Hepatocyte (in vitro differentiated cells): ENCODE measurements around the gene MYL5.

Source experiments
- EZH2 ChIP-seq: fragments of 200-600 bp; sonication (generic); IDR thresholded peaks from 2 replicates; pipeline ENCODE4 v1.6.1; 2016; ENCODE audit warnings: antibody characterized with exemption, mild to moderate bottlenecking, borderline replicate concordance
- TF ChIP-seq, protein P1 (sequence below): fragments of 200-600 bp; sonication (generic); IDR thresholded peaks from 2 replicates; pipeline ENCODE4 v1.5.1; 2016; ENCODE audit warnings: antibody characterized with exemption, mild to moderate bottlenecking; ENCODE audit not compliant: poor library complexity

DNA sequence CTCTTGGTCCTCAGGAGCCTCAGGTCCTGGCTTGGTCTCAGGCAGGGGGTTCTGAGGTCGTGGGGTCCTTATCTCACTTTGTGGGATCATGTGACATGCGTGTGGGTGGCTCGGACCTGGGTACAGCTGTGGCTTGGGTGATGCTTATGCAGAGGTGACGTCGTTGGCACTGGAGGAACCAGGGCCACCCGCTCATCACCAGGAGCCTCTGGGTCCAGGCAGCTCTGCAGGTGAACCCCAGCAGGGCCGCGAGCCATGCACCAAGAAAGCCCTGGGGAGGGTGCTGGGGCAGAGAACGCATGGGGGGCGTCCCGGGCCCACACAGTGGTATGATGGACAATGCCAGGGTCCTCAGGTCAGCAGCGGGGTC is 9.0 kb upstream of the MYL5 start:
- TF ChIP-seq, protein P1, sequence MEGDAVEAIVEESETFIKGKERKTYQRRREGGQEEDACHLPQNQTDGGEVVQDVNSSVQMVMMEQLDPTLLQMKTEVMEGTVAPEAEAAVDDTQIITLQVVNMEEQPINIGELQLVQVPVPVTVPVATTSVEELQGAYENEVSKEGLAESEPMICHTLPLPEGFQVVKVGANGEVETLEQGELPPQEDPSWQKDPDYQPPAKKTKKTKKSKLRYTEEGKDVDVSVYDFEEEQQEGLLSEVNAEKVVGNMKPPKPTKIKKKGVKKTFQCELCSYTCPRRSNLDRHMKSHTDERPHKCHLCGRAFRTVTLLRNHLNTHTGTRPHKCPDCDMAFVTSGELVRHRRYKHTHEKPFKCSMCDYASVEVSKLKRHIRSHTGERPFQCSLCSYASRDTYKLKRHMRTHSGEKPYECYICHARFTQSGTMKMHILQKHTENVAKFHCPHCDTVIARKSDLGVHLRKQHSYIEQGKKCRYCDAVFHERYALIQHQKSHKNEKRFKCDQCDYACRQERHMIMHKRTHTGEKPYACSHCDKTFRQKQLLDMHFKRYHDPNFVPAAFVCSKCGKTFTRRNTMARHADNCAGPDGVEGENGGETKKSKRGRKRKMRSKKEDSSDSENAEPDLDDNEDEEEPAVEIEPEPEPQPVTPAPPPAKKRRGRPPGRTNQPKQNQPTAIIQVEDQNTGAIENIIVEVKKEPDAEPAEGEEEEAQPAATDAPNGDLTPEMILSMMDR, result no peak
- TF ChIP-seq EZH2, result no peak
